Measurements from ENCODE around the gene RGS19. TPM values are rescaled to one million over a fixed set of nuclear protein-coding genes. Genes with fewer than 3 reads are reported as not detected.

Gene RGS19
- polyA plus RNA-seq, 1 donor (not counting 4 experiments of a cell fraction or from before 2014, with no cell fraction given) = 11.8 TPM

DNA sequence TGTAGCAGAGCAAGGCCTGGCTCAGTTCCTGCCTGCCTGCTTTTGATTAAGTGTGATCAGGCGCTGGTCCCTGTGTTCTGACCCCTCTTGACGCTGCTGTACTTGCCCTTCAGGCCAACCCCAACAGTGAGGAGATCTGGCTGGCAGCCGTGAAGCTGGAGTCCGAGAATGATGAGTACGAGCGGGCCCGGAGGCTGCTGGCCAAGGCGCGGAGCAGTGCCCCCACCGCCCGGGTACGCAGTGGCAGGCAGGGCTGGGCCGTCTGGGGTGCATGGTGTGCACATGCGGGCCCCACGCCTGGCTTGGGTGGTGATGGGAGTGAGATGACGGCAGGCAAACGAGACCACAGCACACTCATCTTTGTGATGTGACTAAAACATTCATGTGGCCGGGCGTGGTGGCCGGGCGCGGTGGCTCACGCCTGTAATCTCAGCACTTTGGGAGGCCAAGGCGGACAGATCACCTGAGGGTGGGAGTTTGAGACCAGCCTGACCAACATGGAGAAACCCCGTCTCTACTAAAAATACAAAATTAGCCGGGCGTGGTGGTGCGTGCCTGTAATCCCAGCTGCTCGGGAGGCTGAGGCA is 53.4 kb downstream of the RGS19 start:
- Histone ChIP-seq H3K9ac (ENCODE audit: control insufficient read depth, extremely low read depth, insufficient read depth, low read length) (no peak overlapping the region), H3K27me3 (ENCODE audit: control insufficient read depth, extremely low read depth, insufficient read depth, low read length) (no peaks in the 10 kb centered on the region), H3K27ac (ENCODE audit: control insufficient read depth, insufficient read depth, low read length) (no peak overlapping the region), H3K9me1 (ENCODE audit: control insufficient read depth, extremely low read depth, insufficient read depth, low read length) (no peaks in the 10 kb centered on the region), H2AFZ (ENCODE audit: control insufficient read depth, low read length) (no peak overlapping the region), H3K4me3 (ENCODE audit: control insufficient read depth in 2 of 3, extremely low read depth in 1 of 3, insufficient read depth in 2 of 3, low read depth in 1 of 3, low read length in 3 of 3) (no peak overlapping the region), H3K4me2 (ENCODE audit: control insufficient read depth, extremely low read depth, insufficient read depth, low read depth, low read length) (no peak overlapping the region), H4K20me1 (ENCODE audit: control insufficient read depth, extremely low read depth, insufficient read depth, low read length) (no peaks in the 10 kb centered on the region), H3K9me3 (ENCODE audit: control insufficient read depth, low read depth, low read length) (no peaks in the 10 kb centered on the region), H3K79me2 (ENCODE audit: control insufficient read depth, insufficient read depth, low read length) (peaks cover 6% of the 10 kb centered on the region), H3K36me3 (ENCODE audit: control insufficient read depth in 2 of 2, extremely low read depth in 1 of 2, insufficient read depth in 2 of 2, low read length in 2 of 2) (peaks cover 35 to 39% of the 10 kb centered on the region in 2 experiments), H3K4me1 (ENCODE audit: control insufficient read depth, extremely low read depth, insufficient read depth, low read length) (no peaks in the 10 kb centered on the region)
- dilution Hi-C loops (cut with MboI; ENCODE audit: extremely low pct_ligation_motif_present, low sequenced_read_pairs) = no loop called here
- FAIRE-seq = no peak
- TF ChIP-seq CTCF (optimal IDR thresholded peaks at IDR 0.05 in 1 of 3, IDR thresholded peaks at IDR 0.05 in 1 of 3, conservative IDR thresholded peaks at IDR 0.05 in 1 of 3; ENCODE audit: extremely low read depth in 1 of 3, insufficient read depth in 2 of 3, low read length in 3 of 3) (no peak), EZH2 (IDR thresholded peaks at IDR 0.05; ENCODE audit: low read length) (no peak)
- no peak for DNase-seq (ENCODE audit: low read depth, low spot score)

DNA sequence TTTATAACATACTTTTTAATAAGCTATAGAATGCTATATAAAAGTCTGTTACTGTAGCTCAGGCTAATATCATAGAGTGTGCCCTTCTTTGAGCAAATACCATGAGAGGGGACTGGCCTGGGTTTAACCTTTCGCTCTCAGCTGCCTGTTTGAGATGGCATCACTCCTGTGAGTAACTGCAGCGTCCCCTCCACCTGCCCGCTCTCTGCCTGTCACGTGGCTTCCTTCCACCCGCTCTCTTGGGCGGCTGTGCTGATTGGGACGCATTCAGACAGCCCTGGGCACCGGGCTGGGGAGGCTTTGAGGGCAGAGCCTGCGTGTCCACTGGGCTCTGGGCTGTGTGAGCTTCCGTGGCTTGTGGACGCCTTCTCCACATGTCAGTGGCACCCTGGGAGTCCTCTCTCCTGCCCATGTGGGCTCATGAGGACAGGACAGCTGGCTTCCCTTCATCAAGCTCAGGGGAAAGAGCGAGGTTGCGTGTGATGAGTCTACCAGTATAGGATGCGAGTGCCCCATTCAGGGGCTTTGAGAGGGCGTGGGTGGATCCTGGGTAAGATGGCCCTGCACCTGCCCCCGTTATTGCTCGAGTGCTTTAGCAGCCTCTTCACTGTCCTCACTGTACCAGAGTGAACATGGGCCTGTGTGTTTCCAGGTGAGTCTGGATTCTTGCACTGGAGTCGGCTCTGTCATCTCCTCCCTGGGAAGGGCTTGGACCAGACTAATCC is 54.1 kb downstream of the RGS19 start:
- dilution Hi-C loops (cut with MboI; ENCODE audit: extremely low pct_ligation_motif_present, low sequenced_read_pairs) = no loop called here
- FAIRE-seq (no peak), DNase-seq (ENCODE audit: low read depth, low spot score) (no peak)
- Histone ChIP-seq H3K4me2 (ENCODE audit: control insufficient read depth, extremely low read depth, insufficient read depth, low read depth, low read length) (no peak overlapping the region), H3K9me3 (ENCODE audit: control insufficient read depth, low read depth, low read length) (no peaks in the 10 kb centered on the region), H3K4me3 (ENCODE audit: control insufficient read depth in 2 of 3, extremely low read depth in 1 of 3, insufficient read depth in 2 of 3, low read depth in 1 of 3, low read length in 3 of 3) (no peak overlapping the region), H3K9me1 (ENCODE audit: control insufficient read depth, extremely low read depth, insufficient read depth, low read length) (no peaks in the 10 kb centered on the region), H3K79me2 (ENCODE audit: control insufficient read depth, insufficient read depth, low read length) (peaks cover 6% of the 10 kb centered on the region), H2AFZ (ENCODE audit: control insufficient read depth, low read length) (no peak overlapping the region), H3K27ac (ENCODE audit: control insufficient read depth, insufficient read depth, low read length) (no peak overlapping the region), H3K27me3 (ENCODE audit: control insufficient read depth, extremely low read depth, insufficient read depth, low read length) (no peaks in the 10 kb centered on the region), H3K4me1 (ENCODE audit: control insufficient read depth, extremely low read depth, insufficient read depth, low read length) (no peaks in the 10 kb centered on the region), H3K9ac (ENCODE audit: control insufficient read depth, extremely low read depth, insufficient read depth, low read length) (no peak overlapping the region), H3K36me3 (ENCODE audit: control insufficient read depth in 2 of 2, extremely low read depth in 1 of 2, insufficient read depth in 2 of 2, low read length in 2 of 2) (peaks cover 31 to 37% of the 10 kb centered on the region in 2 experiments), H4K20me1 (ENCODE audit: control insufficient read depth, extremely low read depth, insufficient read depth, low read length) (no peaks in the 10 kb centered on the region)
- TF ChIP-seq EZH2 (IDR thresholded peaks at IDR 0.05; ENCODE audit: low read length) (no peak), CTCF (optimal IDR thresholded peaks at IDR 0.05 in 1 of 3, IDR thresholded peaks at IDR 0.05 in 1 of 3, conservative IDR thresholded peaks at IDR 0.05 in 1 of 3; ENCODE audit: extremely low read depth in 1 of 3, insufficient read depth in 2 of 3, low read length in 3 of 3) (no peak)
